Nephron progenitor cell (in vitro differentiated cells): ENCODE data around the gene CTNNBL1.
A peak's percentile ranks its signal among the peaks of the same experiment; 100 is the strongest.

Source experiments
- DNase-seq: peaks from one replicate; pipeline ENCODE4 v3.0.0; 2021
- H3K27ac Mint-ChIP-seq: 2 replicates; pipeline ENCODE4 v1.8.0; 2021; ENCODE audit warnings: mild to moderate bottlenecking, moderate library complexity, mixed read lengths
- H3K27me3 Mint-ChIP-seq: 2 replicates; pipeline ENCODE4 v1.8.0; 2021; ENCODE audit warnings: mild to moderate bottlenecking, low read depth, mixed read lengths; ENCODE audit not compliant: poor library complexity
- H3K36me3 Mint-ChIP-seq: 2 replicates; pipeline ENCODE4 v1.8.0; 2021; ENCODE audit warnings: low read depth, mixed read lengths
- H3K4me1 Mint-ChIP-seq: 2 replicates; pipeline ENCODE4 v1.8.0; 2021; ENCODE audit warnings: mixed read lengths
- H3K4me3 Mint-ChIP-seq: 2 replicates; pipeline ENCODE4 v1.8.0; 2021; ENCODE audit warnings: mild to moderate bottlenecking, moderate library complexity, mixed read lengths
- H3K9me3 Mint-ChIP-seq: 2 replicates; pipeline ENCODE4 v1.8.0; 2021; ENCODE audit warnings: mild to moderate bottlenecking, moderate library complexity, mixed read lengths
- CTCF ChIP-seq: fragments of 200-600 bp; sonication (generic); IDR thresholded peaks from 2 replicates; pipeline ENCODE4 v1.5.0; 2021; ENCODE audit warnings: antibody characterized with exemption

Gene CTNNBL1

GRCh38 chr20:37728635-37728983, 34.8 kb downstream of the CTNNBL1 start:
- no peak for TF ChIP-seq CTCF
- Mint-ChIP-seq H3K27me3 (no peaks in the 10 kb centered on the region), H3K9me3 (no peaks in the 10 kb centered on the region), H3K27ac (no peak overlapping the region), H3K4me1 (peaks cover 65% of the 10 kb centered on the region), H3K36me3 (peaks cover 17% of the 10 kb centered on the region), H3K4me3 (no peak overlapping the region)
- no peak for DNase-seq

- H3K27me3 Mint-ChIP-seq, result no peaks in the 10 kb centered on the region
- no peaks in the 10 kb centered on the region for H3K9me3 Mint-ChIP-seq
- DNase-seq, result no peak
- TF ChIP-seq CTCF, result no peak
- H3K4me1 Mint-ChIP-seq, result peaks cover 59% of the 10 kb centered on the region
- no peak overlapping the region for H3K27ac Mint-ChIP-seq
- H3K36me3 Mint-ChIP-seq, result peaks cover 17% of the 10 kb centered on the region
- H3K4me3 Mint-ChIP-seq, result no peak overlapping the region
Measured at GRCh38 chr20:37729452-37729851, 35.6 kb downstream of the CTNNBL1 start.

- peaks cover 17% of the 10 kb centered on the region for H3K36me3 Mint-ChIP-seq
- no peak for TF ChIP-seq CTCF
- no peak overlapping the region for H3K27ac Mint-ChIP-seq
- DNase-seq, result no peak
- H3K27me3 Mint-ChIP-seq, result no peaks in the 10 kb centered on the region
- H3K4me3 Mint-ChIP-seq, result no peak overlapping the region
- peaks cover 62% of the 10 kb centered on the region for H3K4me1 Mint-ChIP-seq
- no peaks in the 10 kb centered on the region for H3K9me3 Mint-ChIP-seq
Measured at GRCh38 chr20:37729909-37730308, 36.1 kb downstream of the CTNNBL1 start.

DNA sequence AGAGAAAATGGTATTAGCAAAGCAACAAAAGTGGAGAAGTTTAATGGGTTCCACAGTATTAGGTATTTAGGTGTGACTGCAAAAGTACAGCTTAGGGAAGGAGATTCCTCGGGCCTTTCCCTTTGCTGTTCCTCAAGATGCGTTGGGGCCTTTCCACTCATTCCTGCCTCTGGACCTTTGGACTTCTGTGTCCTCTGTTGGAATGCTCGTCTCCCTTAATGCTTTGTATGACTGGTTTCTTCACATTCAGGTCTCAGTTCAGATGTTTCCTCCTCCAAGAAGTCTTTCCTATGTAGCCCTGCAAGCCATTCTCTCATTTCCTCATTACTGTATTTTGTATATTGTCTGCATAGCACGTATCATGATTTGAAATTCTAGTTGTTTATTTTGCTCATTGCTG, 39.6 kb downstream of the CTNNBL1 start:
- Mint-ChIP-seq H3K27ac (no peak overlapping the region), H3K27me3 (no peaks in the 10 kb centered on the region), H3K36me3 (peaks cover 45% of the 10 kb centered on the region), H3K4me1 (peaks cover 46% of the 10 kb centered on the region), H3K4me3 (no peak overlapping the region), H3K9me3 (no peaks in the 10 kb centered on the region)
- TF ChIP-seq CTCF, result no peak
- no peak for DNase-seq

DNA sequence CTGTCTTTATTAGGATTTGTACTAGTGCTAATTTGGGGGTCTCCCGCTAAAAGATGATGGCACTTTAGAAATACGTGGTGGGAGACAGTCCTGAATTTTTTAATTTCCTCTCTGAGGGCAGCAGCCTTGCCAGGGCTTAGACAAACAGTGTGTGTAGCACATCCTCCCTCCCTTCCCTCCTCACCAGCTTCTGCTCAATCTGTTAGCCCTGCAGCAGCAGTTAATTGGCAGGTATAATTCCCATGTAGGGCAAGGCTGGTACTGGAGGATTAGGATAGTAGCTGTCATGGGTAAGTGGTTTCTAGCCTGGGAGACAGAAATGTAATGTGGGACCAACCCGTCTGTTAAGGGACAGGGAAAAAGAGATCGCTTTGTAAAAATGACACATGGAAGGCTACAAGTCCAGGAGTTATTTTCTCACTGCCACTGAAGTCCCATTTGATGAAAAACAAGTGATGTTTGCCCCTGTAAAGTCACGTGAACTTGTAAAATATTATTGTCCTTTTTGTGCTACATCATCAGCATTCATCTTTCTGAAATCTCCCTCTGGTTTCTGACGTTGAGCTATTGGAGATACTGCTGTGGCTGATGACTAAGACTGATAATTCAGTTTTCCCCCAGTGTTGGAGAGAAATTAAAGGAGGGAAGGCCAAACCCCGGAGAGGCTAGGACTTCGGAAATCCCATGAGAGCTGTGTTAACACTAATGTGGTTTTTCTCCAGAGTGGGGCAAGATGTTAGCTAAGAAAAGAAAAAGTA, 40.6 kb downstream of the CTNNBL1 start:
- Mint-ChIP-seq H3K27ac (no peak overlapping the region), H3K9me3 (no peaks in the 10 kb centered on the region), H3K27me3 (no peaks in the 10 kb centered on the region), H3K4me3 (no peak overlapping the region), H3K4me1 (peaks cover 36% of the 10 kb centered on the region), H3K36me3 (peaks cover 55% of the 10 kb centered on the region)
- TF ChIP-seq CTCF, result no peak
- DNase-seq, result no peak

GRCh38 chr20:37735541-37735940, 41.7 kb downstream of the CTNNBL1 start:
- Mint-ChIP-seq H3K27ac (peak overlapping the region; percentile 68), H3K36me3 (peaks cover 59% of the 10 kb centered on the region), H3K4me1 (peaks cover 24% of the 10 kb centered on the region), H3K4me3 (no peak overlapping the region), H3K27me3 (no peaks in the 10 kb centered on the region), H3K9me3 (no peaks in the 10 kb centered on the region)
- DNase-seq, result no peak
- no peak for TF ChIP-seq CTCF
